Measurements from ENCODE around the gene TTYH1.

Gene TTYH1

DNA sequence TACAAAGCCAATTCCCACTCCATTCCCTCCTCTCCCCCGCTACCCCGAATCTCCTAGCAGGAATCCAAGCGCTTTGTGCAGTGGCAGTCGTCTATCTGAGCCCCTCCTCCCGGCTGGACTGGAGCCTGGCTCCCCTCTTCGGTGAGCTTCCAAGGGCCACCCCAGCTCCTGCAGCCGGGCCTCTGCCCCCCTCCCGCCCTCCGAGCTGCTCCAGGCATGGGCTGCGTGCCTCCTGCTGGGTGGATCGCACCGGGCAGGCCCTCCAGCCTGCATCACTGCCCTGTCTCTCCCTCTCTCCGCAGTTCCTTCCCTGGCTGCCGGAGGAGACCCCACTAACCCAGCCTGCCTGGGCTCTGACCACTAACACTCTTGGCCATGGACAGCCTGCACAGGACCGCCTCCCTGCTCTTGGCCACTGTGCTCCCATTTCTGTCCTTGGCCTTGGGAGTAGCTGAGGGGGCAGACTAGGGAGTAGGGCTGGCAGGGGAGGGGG lies 20.8 kb downstream of the TTYH1 start:
- Histone ChIP-seq H4K20me1 (ENCODE audit: insufficient read depth, low read length, poor library complexity, severe bottlenecking) (no peaks in the 10 kb centered on the region), H3K79me2 (ENCODE audit: insufficient read depth, low read length) (no peaks in the 10 kb centered on the region), H3K4me2 (ENCODE audit: low read depth, low read length, poor library complexity, severe bottlenecking) (no peak overlapping the region), H3K4me3 (ENCODE audit: low read length, poor library complexity, severe bottlenecking) (no peak overlapping the region), H3K9me2 (replicated peaks; ENCODE audit: low read depth, low read length) (no peaks in the 10 kb centered on the region), H3K36me3 (ENCODE audit: insufficient read depth, low read length) (no peaks in the 10 kb centered on the region), H2AFZ (ENCODE audit: low read length) (no peak overlapping the region), H3K9ac (ENCODE audit: low read depth, low read length, poor library complexity, severe bottlenecking) (no peak overlapping the region), H3K9me3 (ENCODE audit: insufficient read depth, low read depth, low read length) (no peaks in the 10 kb centered on the region), H3K27me3 (ENCODE audit: insufficient read depth, low read length, poor library complexity, severe bottlenecking) (no peaks in the 10 kb centered on the region), H3K4me1 (ENCODE audit: insufficient read depth, low read length, poor library complexity, severe bottlenecking) (no peaks in the 10 kb centered on the region), H3F3A (ENCODE audit: low read depth) (no peaks in the 10 kb centered on the region)
- no peak for TF ChIP-seq EZH2phosphoT487 (IDR thresholded peaks at IDR 0.05; ENCODE audit: borderline replicate concordance)
- TF ChIP-seq, protein P1, sequence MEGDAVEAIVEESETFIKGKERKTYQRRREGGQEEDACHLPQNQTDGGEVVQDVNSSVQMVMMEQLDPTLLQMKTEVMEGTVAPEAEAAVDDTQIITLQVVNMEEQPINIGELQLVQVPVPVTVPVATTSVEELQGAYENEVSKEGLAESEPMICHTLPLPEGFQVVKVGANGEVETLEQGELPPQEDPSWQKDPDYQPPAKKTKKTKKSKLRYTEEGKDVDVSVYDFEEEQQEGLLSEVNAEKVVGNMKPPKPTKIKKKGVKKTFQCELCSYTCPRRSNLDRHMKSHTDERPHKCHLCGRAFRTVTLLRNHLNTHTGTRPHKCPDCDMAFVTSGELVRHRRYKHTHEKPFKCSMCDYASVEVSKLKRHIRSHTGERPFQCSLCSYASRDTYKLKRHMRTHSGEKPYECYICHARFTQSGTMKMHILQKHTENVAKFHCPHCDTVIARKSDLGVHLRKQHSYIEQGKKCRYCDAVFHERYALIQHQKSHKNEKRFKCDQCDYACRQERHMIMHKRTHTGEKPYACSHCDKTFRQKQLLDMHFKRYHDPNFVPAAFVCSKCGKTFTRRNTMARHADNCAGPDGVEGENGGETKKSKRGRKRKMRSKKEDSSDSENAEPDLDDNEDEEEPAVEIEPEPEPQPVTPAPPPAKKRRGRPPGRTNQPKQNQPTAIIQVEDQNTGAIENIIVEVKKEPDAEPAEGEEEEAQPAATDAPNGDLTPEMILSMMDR (conservative IDR thresholded peaks at IDR 0.05; ENCODE audit: low read length) = no peak

DNA sequence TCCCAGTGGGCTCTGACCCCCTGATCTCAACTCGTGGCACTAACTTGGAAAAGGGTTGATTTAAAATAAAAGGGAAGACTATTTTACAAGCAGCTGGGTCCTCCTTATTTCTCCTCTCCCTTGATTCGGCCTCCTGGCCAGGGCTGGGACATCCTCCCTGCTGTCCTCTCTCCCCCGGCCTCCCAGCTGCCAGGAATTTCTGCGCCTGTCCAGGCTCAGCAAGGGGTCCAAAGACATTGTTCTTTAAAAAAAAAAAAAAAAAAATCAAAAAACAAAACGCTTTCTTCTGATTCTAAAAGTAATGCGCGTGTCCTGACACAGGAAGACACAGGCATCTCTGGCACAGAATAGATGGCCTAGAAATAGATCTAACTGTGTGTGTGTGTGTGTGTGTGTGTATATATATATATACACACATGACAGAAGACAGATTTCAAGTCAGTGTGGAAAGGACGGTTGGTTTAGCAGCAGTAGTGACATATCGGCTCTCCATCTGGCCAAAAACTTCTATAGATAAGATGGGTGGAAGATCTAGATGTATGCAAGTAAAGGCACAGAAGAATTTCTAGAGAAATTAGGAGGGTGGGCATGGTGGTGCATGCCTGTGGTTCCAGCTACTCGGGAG lies 21.5 kb downstream of the TTYH1 start:
- Histone ChIP-seq H3K9me2 (replicated peaks; ENCODE audit: low read depth, low read length) (no peaks in the 10 kb centered on the region), H3K36me3 (ENCODE audit: insufficient read depth, low read length) (no peaks in the 10 kb centered on the region), H4K20me1 (ENCODE audit: insufficient read depth, low read length, poor library complexity, severe bottlenecking) (no peaks in the 10 kb centered on the region), H3K9me3 (ENCODE audit: insufficient read depth, low read depth, low read length) (no peaks in the 10 kb centered on the region), H3K27me3 (ENCODE audit: insufficient read depth, low read length, poor library complexity, severe bottlenecking) (no peaks in the 10 kb centered on the region), H3K4me1 (ENCODE audit: insufficient read depth, low read length, poor library complexity, severe bottlenecking) (no peaks in the 10 kb centered on the region), H3K9ac (ENCODE audit: low read depth, low read length, poor library complexity, severe bottlenecking) (no peak overlapping the region), H3K79me2 (ENCODE audit: insufficient read depth, low read length) (no peaks in the 10 kb centered on the region), H3F3A (ENCODE audit: low read depth) (no peaks in the 10 kb centered on the region), H3K4me2 (ENCODE audit: low read depth, low read length, poor library complexity, severe bottlenecking) (no peak overlapping the region), H3K4me3 (ENCODE audit: low read length, poor library complexity, severe bottlenecking) (no peak overlapping the region), H2AFZ (ENCODE audit: low read length) (no peak overlapping the region)
- no peak for TF ChIP-seq EZH2phosphoT487 (IDR thresholded peaks at IDR 0.05; ENCODE audit: borderline replicate concordance)
- TF ChIP-seq, protein P1 (conservative IDR thresholded peaks at IDR 0.05; ENCODE audit: low read length) = no peak

DNA sequence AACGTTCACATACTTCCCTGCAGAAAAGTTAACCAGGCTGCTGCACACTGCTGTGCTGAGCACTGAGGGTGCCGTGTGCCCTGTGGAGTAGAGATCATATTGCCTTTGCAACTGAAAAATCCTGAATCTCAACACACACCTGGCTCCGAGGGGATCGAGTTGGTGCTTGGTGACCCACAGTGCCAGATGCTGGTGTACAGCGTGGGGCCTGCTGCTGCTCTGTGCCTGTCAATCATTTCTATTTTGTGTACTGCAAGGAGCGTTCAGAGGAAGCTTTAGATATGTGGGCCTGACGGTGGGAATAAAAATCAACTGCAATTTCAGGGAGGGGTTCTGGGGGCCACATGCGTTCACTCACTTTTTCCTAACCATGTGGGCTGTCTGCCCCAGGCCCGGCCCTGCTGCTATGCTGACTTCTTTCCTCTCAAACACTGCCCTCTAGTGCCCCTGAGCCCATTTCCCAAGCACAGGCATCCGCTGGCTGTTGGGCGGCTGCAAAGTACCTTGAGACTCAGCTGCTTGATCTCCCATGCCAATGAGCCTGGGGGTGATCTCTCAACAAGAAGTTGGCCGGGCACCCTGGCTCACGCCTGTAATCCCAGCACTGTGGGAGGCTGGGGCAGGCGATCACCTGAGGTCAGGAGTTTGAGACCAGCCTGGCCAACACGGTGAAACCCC lies 24.0 kb downstream of the TTYH1 start:
- no peak for TF ChIP-seq EZH2phosphoT487 (IDR thresholded peaks at IDR 0.05; ENCODE audit: borderline replicate concordance)
- TF ChIP-seq, protein P1 (conservative IDR thresholded peaks at IDR 0.05; ENCODE audit: low read length) = peak; percentile 69
- no peak overlapping the region for H3K9ac ChIP-seq (ENCODE audit: low read depth, low read length, poor library complexity, severe bottlenecking)
- no peaks in the 10 kb centered on the region for H3K9me3 ChIP-seq (ENCODE audit: insufficient read depth, low read depth, low read length)
- H3K79me2 ChIP-seq (ENCODE audit: insufficient read depth, low read length) = no peaks in the 10 kb centered on the region
- no peaks in the 10 kb centered on the region for H3K36me3 ChIP-seq (ENCODE audit: insufficient read depth, low read length)
- no peak overlapping the region for H3K4me2 ChIP-seq (ENCODE audit: low read depth, low read length, poor library complexity, severe bottlenecking)
- H2AFZ ChIP-seq (ENCODE audit: low read length) = no peak overlapping the region
- H3K4me3 ChIP-seq (ENCODE audit: low read length, poor library complexity, severe bottlenecking) = no peak overlapping the region
- H4K20me1 ChIP-seq (ENCODE audit: insufficient read depth, low read length, poor library complexity, severe bottlenecking) = no peaks in the 10 kb centered on the region
- no peaks in the 10 kb centered on the region for H3F3A ChIP-seq (ENCODE audit: low read depth)
- no peaks in the 10 kb centered on the region for H3K4me1 ChIP-seq (ENCODE audit: insufficient read depth, low read length, poor library complexity, severe bottlenecking)
- H3K27me3 ChIP-seq (ENCODE audit: insufficient read depth, low read length, poor library complexity, severe bottlenecking) = no peaks in the 10 kb centered on the region
- no peaks in the 10 kb centered on the region for H3K9me2 ChIP-seq (replicated peaks; ENCODE audit: low read depth, low read length)

Measured in Loucy (cell line).